Astrocyte of the spinal cord (primary cell): Measurements from ENCODE around the gene PLXNA3.

Experiments
- DNase-seq: peaks from one replicate; pipeline ENCODE4 v3.0.0; 2011; ENCODE audit warnings: low read depth, low spot score
- H3K4me3 ChIP-seq: 2 replicates; pipeline ENCODE4 v1.5.1; 2011; ENCODE audit warnings: low read depth, mild to moderate bottlenecking, low read length, moderate library complexity
- in situ Hi-C: cut with HindIII; loops from 2 replicates; pipeline ENCODE4 v1.10.0; 2017; ENCODE audit warnings: low sequenced_read_pairs
- TF ChIP-seq, protein P1 (sequence below): IDR thresholded peaks from 2 replicates; pipeline ENCODE4 v1.5.1; 2012; ENCODE audit warnings: low read depth, mild to moderate bottlenecking, low read length, inconsistent platforms

The PLXNA3 gene

GRCh38 chrX:154464806-154465365 lies 6.8 kb downstream of the PLXNA3 start:
- H3K4me3 ChIP-seq: no peak overlapping the region
- no peak for DNase-seq
- in situ Hi-C loops: no loop called here
- TF ChIP-seq, protein P1, sequence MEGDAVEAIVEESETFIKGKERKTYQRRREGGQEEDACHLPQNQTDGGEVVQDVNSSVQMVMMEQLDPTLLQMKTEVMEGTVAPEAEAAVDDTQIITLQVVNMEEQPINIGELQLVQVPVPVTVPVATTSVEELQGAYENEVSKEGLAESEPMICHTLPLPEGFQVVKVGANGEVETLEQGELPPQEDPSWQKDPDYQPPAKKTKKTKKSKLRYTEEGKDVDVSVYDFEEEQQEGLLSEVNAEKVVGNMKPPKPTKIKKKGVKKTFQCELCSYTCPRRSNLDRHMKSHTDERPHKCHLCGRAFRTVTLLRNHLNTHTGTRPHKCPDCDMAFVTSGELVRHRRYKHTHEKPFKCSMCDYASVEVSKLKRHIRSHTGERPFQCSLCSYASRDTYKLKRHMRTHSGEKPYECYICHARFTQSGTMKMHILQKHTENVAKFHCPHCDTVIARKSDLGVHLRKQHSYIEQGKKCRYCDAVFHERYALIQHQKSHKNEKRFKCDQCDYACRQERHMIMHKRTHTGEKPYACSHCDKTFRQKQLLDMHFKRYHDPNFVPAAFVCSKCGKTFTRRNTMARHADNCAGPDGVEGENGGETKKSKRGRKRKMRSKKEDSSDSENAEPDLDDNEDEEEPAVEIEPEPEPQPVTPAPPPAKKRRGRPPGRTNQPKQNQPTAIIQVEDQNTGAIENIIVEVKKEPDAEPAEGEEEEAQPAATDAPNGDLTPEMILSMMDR: no peak

- TF ChIP-seq, protein P1: no peak
- in situ Hi-C loops: no loop called here
- DNase-seq: no peak
- H3K4me3 ChIP-seq: no peak overlapping the region
Measured at GRCh38 chrX:154465601-154466000, 7.5 kb downstream of the PLXNA3 start.

- no peak overlapping the region for H3K4me3 ChIP-seq
- DNase-seq: no peak
- in situ Hi-C loops: no loop called here
- TF ChIP-seq, protein P1: no peak
Measured at GRCh38 chrX:154466036-154466435, 8.0 kb downstream of the PLXNA3 start.

- TF ChIP-seq, protein P1: no peak
- in situ Hi-C loops: no loop called here
- H3K4me3 ChIP-seq: no peak overlapping the region
- no peak for DNase-seq
Measured at GRCh38 chrX:154466907-154467306, 8.8 kb downstream of the PLXNA3 start.

- no peak for DNase-seq
- TF ChIP-seq, protein P1: no peak
- H3K4me3 ChIP-seq: no peak overlapping the region
- in situ Hi-C loops: no loop called here
Measured at GRCh38 chrX:154467556-154467955, 9.5 kb downstream of the PLXNA3 start.

DNA sequence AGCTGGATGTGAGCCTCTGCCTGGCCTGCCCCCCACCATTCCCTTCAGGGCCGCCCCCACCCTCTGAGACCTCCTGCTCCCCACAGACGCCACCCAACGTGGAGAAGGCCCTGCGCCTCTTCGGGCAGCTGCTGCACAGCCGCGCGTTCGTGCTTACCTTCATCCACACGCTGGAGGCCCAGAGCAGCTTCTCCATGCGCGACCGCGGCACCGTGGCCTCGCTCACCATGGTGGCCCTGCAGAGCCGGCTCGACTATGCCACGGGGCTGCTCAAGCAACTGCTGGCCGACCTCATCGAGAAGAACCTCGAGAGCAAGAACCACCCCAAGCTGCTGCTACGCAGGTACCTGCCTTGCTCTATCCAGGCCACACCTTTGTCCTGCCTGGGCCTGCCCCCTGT lies 10.1 kb downstream of the PLXNA3 start:
- TF ChIP-seq, protein P1: no peak
- in situ Hi-C loops: no loop called here
- no peak overlapping the region for H3K4me3 ChIP-seq
- no peak for DNase-seq

DNA sequence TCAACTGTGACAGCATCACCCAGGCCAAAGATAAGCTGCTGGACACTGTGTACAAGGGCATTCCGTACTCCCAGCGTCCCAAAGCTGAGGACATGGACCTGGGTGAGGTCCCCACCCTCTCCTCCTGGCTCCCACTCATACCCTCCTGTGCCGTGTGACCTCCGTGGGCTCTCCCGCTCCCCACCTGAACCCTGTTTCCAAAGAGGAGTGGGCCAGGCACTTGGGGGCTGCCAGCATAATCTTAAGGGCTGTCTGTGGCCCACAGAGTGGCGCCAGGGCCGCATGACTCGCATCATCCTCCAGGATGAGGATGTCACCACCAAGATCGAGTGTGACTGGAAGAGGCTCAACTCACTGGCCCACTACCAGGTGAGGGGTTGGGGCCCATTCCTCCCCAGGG lies 11.0 kb downstream of the PLXNA3 start:
- DNase-seq: no peak
- H3K4me3 ChIP-seq: no peak overlapping the region
- TF ChIP-seq, protein P1: no peak
- in situ Hi-C loops: no loop called here
